HG02623 (cell line): ENCODE data around the gene BCAS1.

Experiments used
- ATAC-seq: cut with Tn5 transposase; IDR thresholded peaks from one replicate; pipeline ENCODE4 v1.9.1; 2021; ENCODE audit warnings: moderate library complexity; ENCODE audit not compliant: unreplicated experiment

BCAS1 gene

GRCh38 chr20:53970232-53970631, 100.2 kb downstream of the BCAS1 start:
- no peak for ATAC-seq

- ATAC-seq = no peak
Measured at GRCh38 chr20:53967527-53967926, 102.9 kb downstream of the BCAS1 start.

- no peak for ATAC-seq
Measured at GRCh38 chr20:53966774-53967398, 103.5 kb downstream of the BCAS1 start.

- no peak for ATAC-seq
Measured at GRCh38 chr20:53964501-53965253, 105.7 kb downstream of the BCAS1 start.

GRCh38 chr20:53964067-53964466, 106.3 kb downstream of the BCAS1 start:
- ATAC-seq = no peak

- no peak for ATAC-seq
Measured at GRCh38 chr20:53963635-53964034, 106.8 kb downstream of the BCAS1 start.

GRCh38 chr20:53962388-53962787, 108.0 kb downstream of the BCAS1 start:
- ATAC-seq = no peak

GRCh38 chr20:53961527-53961926, 108.9 kb downstream of the BCAS1 start:
- no peak for ATAC-seq

- ATAC-seq = no peak
Measured at GRCh38 chr20:53960579-53961272, 109.7 kb downstream of the BCAS1 start.

- no peak for ATAC-seq
Measured at GRCh38 chr20:53959911-53960578, 110.3 kb downstream of the BCAS1 start.

- no peak for ATAC-seq
Measured at GRCh38 chr20:53958260-53958659, 112.1 kb downstream of the BCAS1 start.

- no peak for ATAC-seq
Measured at GRCh38 chr20:53957451-53958172, 112.8 kb downstream of the BCAS1 start.

- ATAC-seq = no peak
Measured at GRCh38 chr20:53956013-53956715, 114.2 kb downstream of the BCAS1 start.

GRCh38 chr20:53954723-53955658, 115.4 kb downstream of the BCAS1 start:
- no peak for ATAC-seq

- no peak for ATAC-seq
Measured at GRCh38 chr20:53952528-53953096, 117.8 kb downstream of the BCAS1 start.

- ATAC-seq = no peak
Measured at GRCh38 chr20:53950578-53950977, 119.8 kb downstream of the BCAS1 start.

GRCh38 chr20:53950031-53950430, 120.4 kb downstream of the BCAS1 start:
- ATAC-seq = no peak

GRCh38 chr20:53949319-53949839, 121.0 kb downstream of the BCAS1 start:
- peak; percentile 87 for ATAC-seq
